NOMO-1 treated with dmso at 0.1 percent for 144 hours (cell line): Measurements from ENCODE around the gene SYPL2.
"Not testable (repeated sequence)": the region's sequence is repeated elsewhere in the genome, so short reads cannot be mapped to it uniquely, and the experiment has no call there.

Experiments
- DNase-seq: peaks from one replicate; lab custom pipeline; 2025; ENCODE audit not compliant: unreplicated experiment; lab: John Stamatoyannopoulos, UW

Gene SYPL2

GRCh38 chr1:109466452-109467300 is at the start of gene SYPL2:
Gene SYPL2 (plus strand): TSS chr1:109466546. CDS start chr1:109466844, 298 bp downstream.
- no peak for DNase-seq

GRCh38 chr1:109423498-109423897 is 42.8 kb upstream of the SYPL2 start:
- DNase-seq, result no peak

GRCh38 chr1:109425391-109426280 is 40.7 kb upstream of the SYPL2 start:
- peak; percentile 54 for DNase-seq

GRCh38 chr1:109426281-109427170 is 39.8 kb upstream of the SYPL2 start, which contains the start of gene PSMA5:
Gene PSMA5 (minus strand): TSS chr1:109426448. CDS start chr1:109426330, 118 bp downstream.
- peak; percentile 98 for DNase-seq

GRCh38 chr1:109427171-109427467 is 39.2 kb upstream of the SYPL2 start:
- DNase-seq, result no peak

- DNase-seq, result no peak
These were observed 34.0 kb upstream of the SYPL2 start for GRCh38 chr1:109432336-109432735.

GRCh38 chr1:109433322-109433721 is 33.0 kb upstream of the SYPL2 start:
- DNase-seq, result no peak

- no peak for DNase-seq
These were observed 31.9 kb upstream of the SYPL2 start for GRCh38 chr1:109434484-109434883.

- DNase-seq, result peak; percentile 33
These were observed 27.5 kb upstream of the SYPL2 start for GRCh38 chr1:109438798-109439297.

GRCh38 chr1:109441069-109441468 is 25.3 kb upstream of the SYPL2 start:
- DNase-seq, result no peak

GRCh38 chr1:109443476-109443875 is 22.9 kb upstream of the SYPL2 start:
- no peak for DNase-seq

- no peak for DNase-seq
These were observed 22.0 kb upstream of the SYPL2 start for GRCh38 chr1:109444346-109444745.

GRCh38 chr1:109445949-109446695 is 20.2 kb upstream of the SYPL2 start:
- not testable (repeated sequence) for DNase-seq

- DNase-seq, result no peak
These were observed 18.8 kb upstream of the SYPL2 start for GRCh38 chr1:109447524-109447923.

GRCh38 chr1:109454497-109455133 is 11.7 kb upstream of the SYPL2 start:
- no peak for DNase-seq

- DNase-seq, result no peak
These were observed 8.5 kb upstream of the SYPL2 start for GRCh38 chr1:109457819-109458218.

- DNase-seq, result no peak
These were observed 258 bp upstream of the SYPL2 start for GRCh38 chr1:109466125-109466451.

GRCh38 chr1:109467301-109467777 is 993 bp downstream of the SYPL2 start:
- no peak for DNase-seq

GRCh38 chr1:109468061-109468460 is 1.7 kb downstream of the SYPL2 start:
- DNase-seq, result no peak

- DNase-seq, result no peak
These were observed 2.6 kb downstream of the SYPL2 start for GRCh38 chr1:109468903-109469302.
